ENCODE measurements around the gene STRN.

STRN gene

GRCh38 chr2:36878429-36878828 lies 87.9 kb downstream of the STRN start:
- CTCF ChIA-PET = no interaction called here
- DNase-seq (ENCODE audit: extremely low spot score) = no peak
- POLR2A ChIA-PET = no interaction called here
- TF ChIP-seq ARNT (IDR thresholded peaks at IDR 0.05) = no peak
- no peak for TF ChIP-seq FOXM1 (IDR thresholded peaks at IDR 0.05; ENCODE audit: borderline replicate concordance)
- TF ChIP-seq BHLHE40 (IDR thresholded peaks at IDR 0.05; ENCODE audit: borderline replicate concordance) = no peak
- no peak for TF ChIP-seq FOXA1 (IDR thresholded peaks at IDR 0.05)
- TF ChIP-seq FOXK2 (IDR thresholded peaks at IDR 0.05) = no peak
- no peak for TF ChIP-seq HDGF (IDR thresholded peaks at IDR 0.05; ENCODE audit: borderline replicate concordance)
- TF ChIP-seq LEF1 (IDR thresholded peaks at IDR 0.05; ENCODE audit: borderline replicate concordance) = no peak
- TF ChIP-seq ELF4 (IDR thresholded peaks at IDR 0.05) = no peak
- no peak for TF ChIP-seq SP1 (IDR thresholded peaks at IDR 0.05)
- TF ChIP-seq ZNF384 (IDR thresholded peaks at IDR 0.05) = no peak
- TF ChIP-seq SUZ12 (IDR thresholded peaks at IDR 0.05) = no peak
- TF ChIP-seq TARDBP (IDR thresholded peaks at IDR 0.05) = no peak
- no peak for TF ChIP-seq CTBP1 (IDR thresholded peaks at IDR 0.05; ENCODE audit: borderline replicate concordance)
- no peak for TF ChIP-seq L3MBTL2 (conservative IDR thresholded peaks at IDR 0.05)
- no peak for TF ChIP-seq PKNOX1 (IDR thresholded peaks at IDR 0.05)
- TF ChIP-seq NFRKB (IDR thresholded peaks at IDR 0.05) = no peak

- no peak for TF ChIP-seq FOXM1 (IDR thresholded peaks at IDR 0.05; ENCODE audit: borderline replicate concordance)
- TF ChIP-seq TARDBP (IDR thresholded peaks at IDR 0.05) = no peak
- no peak for TF ChIP-seq SUZ12 (IDR thresholded peaks at IDR 0.05)
- TF ChIP-seq FOXA1 (IDR thresholded peaks at IDR 0.05) = no peak
- TF ChIP-seq ZNF384 (IDR thresholded peaks at IDR 0.05) = no peak
- no peak for DNase-seq (ENCODE audit: extremely low spot score)
- ChIA-PET CTCF (no interaction called here), POLR2A (no interaction called here)
Measured at GRCh38 chr2:36871068-36871707, 95.1 kb downstream of the STRN start.

DNA sequence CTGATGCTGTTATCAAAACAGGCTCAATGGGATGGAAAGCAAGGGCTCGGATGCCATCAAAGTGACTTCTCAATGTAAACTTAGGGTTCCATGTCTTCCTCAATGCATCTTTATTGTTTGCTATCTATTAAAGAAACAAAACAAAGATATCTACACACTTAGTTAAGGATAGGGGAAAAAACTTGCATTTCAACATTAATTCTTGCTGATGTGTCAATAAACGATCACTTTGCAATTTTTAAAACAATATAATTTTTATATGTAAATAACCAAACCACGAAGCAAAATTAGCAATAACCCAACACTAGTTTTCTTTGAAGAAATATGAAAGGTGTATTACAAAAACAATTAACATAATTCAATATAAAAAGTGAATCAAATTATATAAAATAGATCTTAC lies 96.7 kb downstream of the STRN start:
- TF ChIP-seq ARNT (IDR thresholded peaks at IDR 0.05) (no peak), CTBP1 (IDR thresholded peaks at IDR 0.05; ENCODE audit: borderline replicate concordance) (no peak), SP1 (IDR thresholded peaks at IDR 0.05) (no peak), FOXK2 (IDR thresholded peaks at IDR 0.05) (no peak), HDGF (IDR thresholded peaks at IDR 0.05; ENCODE audit: borderline replicate concordance) (no peak), FOXA1 (IDR thresholded peaks at IDR 0.05) (no peak), ZNF384 (IDR thresholded peaks at IDR 0.05) (no peak), SUZ12 (IDR thresholded peaks at IDR 0.05) (no peak), L3MBTL2 (conservative IDR thresholded peaks at IDR 0.05) (no peak)
- CTCF ChIA-PET = no interaction called here

DNA sequence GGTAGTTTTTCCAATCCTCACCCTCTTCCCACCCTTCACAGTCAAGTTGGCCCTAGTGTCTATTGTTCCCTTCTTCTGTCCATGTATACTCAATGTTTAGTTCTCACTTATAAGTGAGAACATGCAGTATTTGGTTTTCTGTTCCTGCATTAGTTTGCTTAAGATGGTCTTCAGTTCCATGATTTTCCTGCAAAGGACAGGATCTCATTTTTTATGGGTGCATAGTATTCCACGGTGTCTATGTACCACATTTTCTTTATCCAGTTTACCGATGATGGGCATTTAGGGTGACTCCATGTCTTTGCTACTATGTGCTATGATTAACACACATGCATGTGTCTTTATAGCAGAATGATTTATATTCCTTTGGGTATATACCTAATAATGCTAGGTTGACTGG lies 104.4 kb downstream of the STRN start:
- TF ChIP-seq SP1 (IDR thresholded peaks at IDR 0.05) (no peak), ZNF384 (IDR thresholded peaks at IDR 0.05) (no peak), ARNT (IDR thresholded peaks at IDR 0.05) (no peak), BHLHE40 (IDR thresholded peaks at IDR 0.05; ENCODE audit: borderline replicate concordance) (no peak), SUZ12 (IDR thresholded peaks at IDR 0.05) (no peak), NFRKB (IDR thresholded peaks at IDR 0.05) (no peak), TARDBP (IDR thresholded peaks at IDR 0.05) (no peak), ELF4 (IDR thresholded peaks at IDR 0.05) (no peak), FOXK2 (IDR thresholded peaks at IDR 0.05) (no peak), LEF1 (IDR thresholded peaks at IDR 0.05; ENCODE audit: borderline replicate concordance) (no peak)
- DNase-seq (ENCODE audit: extremely low spot score) = no peak
- ChIA-PET POLR2A (no interaction called here), CTCF (no interaction called here)

More for the DNA sequence above, 96.7 kb downstream of the STRN start:
- POLR2A ChIA-PET = no interaction called here
- DNase-seq (ENCODE audit: extremely low spot score) = no peak

DNA sequence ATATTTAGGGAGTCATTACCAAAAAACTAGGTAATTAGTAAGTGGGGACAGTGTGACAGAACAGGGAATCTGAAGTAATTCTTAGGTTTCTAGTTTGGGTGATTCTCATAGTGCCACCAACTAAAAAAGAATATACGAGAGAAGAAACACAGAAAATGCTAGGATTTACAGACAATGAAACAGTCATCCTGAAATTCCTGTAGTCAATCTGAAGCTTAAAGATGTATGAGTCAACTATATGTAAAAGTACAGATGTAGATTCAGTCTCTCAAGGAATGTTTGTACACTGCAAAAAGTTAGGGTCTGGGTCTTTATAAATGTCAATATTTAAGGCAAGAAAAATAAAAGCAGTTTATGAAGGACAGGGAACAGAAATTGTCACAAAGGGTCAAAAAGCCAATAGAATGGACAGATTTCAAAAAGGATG lies 107.0 kb downstream of the STRN start:
- DNase-seq (ENCODE audit: extremely low spot score) = no peak
- CTCF ChIA-PET = no interaction called here
- POLR2A ChIA-PET = no interaction called here
- TF ChIP-seq NFRKB (IDR thresholded peaks at IDR 0.05) (no peak), CTBP1 (IDR thresholded peaks at IDR 0.05; ENCODE audit: borderline replicate concordance) (no peak), FOXK2 (IDR thresholded peaks at IDR 0.05) (no peak), FOXA1 (IDR thresholded peaks at IDR 0.05) (no peak), TARDBP (IDR thresholded peaks at IDR 0.05) (no peak), SP1 (IDR thresholded peaks at IDR 0.05) (no peak)

- ChIA-PET CTCF (no interaction called here), POLR2A (no interaction called here)
- DNase-seq (ENCODE audit: extremely low spot score) = no peak
- no peak for TF ChIP-seq NFRKB (IDR thresholded peaks at IDR 0.05)
- no peak for TF ChIP-seq LEF1 (IDR thresholded peaks at IDR 0.05; ENCODE audit: borderline replicate concordance)
- no peak for TF ChIP-seq FOXM1 (IDR thresholded peaks at IDR 0.05; ENCODE audit: borderline replicate concordance)
- TF ChIP-seq ZNF384 (IDR thresholded peaks at IDR 0.05) = no peak
- no peak for TF ChIP-seq PKNOX1 (IDR thresholded peaks at IDR 0.05)
- TF ChIP-seq FOXK2 (IDR thresholded peaks at IDR 0.05) = no peak
- TF ChIP-seq SUZ12 (IDR thresholded peaks at IDR 0.05) = no peak
- TF ChIP-seq ELF4 (IDR thresholded peaks at IDR 0.05) = no peak
- no peak for TF ChIP-seq FOXA1 (IDR thresholded peaks at IDR 0.05)
- no peak for TF ChIP-seq ARNT (IDR thresholded peaks at IDR 0.05)
- no peak for TF ChIP-seq L3MBTL2 (conservative IDR thresholded peaks at IDR 0.05)
Measured at GRCh38 chr2:36858551-36859365, 107.6 kb downstream of the STRN start.

DNA sequence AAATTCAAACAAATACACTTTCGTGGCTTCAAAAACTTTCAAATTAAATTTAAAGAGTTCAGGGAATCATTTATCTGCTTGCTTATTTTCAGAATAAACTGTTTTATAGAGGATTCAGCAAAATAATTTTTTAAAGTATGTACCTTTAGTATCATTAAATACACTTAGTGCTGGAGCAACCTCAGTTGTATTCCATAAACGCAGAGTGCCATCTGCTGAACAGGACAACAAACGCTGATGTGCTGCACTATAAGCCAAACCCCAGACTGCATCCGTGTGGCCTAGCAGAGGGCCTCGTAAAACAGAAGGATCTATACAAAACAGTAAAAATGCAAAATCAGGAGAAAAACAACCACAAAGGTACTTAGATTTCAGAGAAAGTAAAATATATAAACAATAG lies 108.6 kb downstream of the STRN start:
- POLR2A ChIA-PET = no interaction called here
- no peak for DNase-seq (ENCODE audit: extremely low spot score)
- CTCF ChIA-PET = interaction anchor here (0.6 kb wide), 1 partner anchor 18 kb away, joined by 3 read pairs; no protein-coding TSS in a partner anchor
- TF ChIP-seq TARDBP (IDR thresholded peaks at IDR 0.05) (no peak), ZNF384 (IDR thresholded peaks at IDR 0.05) (no peak), NFRKB (IDR thresholded peaks at IDR 0.05) (no peak), CTBP1 (IDR thresholded peaks at IDR 0.05; ENCODE audit: borderline replicate concordance) (no peak), PKNOX1 (IDR thresholded peaks at IDR 0.05) (no peak), ELF4 (IDR thresholded peaks at IDR 0.05) (no peak), L3MBTL2 (conservative IDR thresholded peaks at IDR 0.05) (no peak)
